Stimulated activated CD4-positive, alpha-beta T cell treated with anti-CD3 and anti-CD28 coated beads, Interleukin-1b, Interleukin-23, amount 100 ng/mL, for 24 hours (primary cell): ENCODE results near the gene TNFRSF13B.

ENCODE experiments used
- DNase-seq, 4 experiments: peaks; one replicate each; pipeline ENCODE4 v3.0.0-alpha.2; 2020; ENCODE audit warnings: low read depth in 4 of 4, low spot score in 1 of 4

TNFRSF13B gene

DNA sequence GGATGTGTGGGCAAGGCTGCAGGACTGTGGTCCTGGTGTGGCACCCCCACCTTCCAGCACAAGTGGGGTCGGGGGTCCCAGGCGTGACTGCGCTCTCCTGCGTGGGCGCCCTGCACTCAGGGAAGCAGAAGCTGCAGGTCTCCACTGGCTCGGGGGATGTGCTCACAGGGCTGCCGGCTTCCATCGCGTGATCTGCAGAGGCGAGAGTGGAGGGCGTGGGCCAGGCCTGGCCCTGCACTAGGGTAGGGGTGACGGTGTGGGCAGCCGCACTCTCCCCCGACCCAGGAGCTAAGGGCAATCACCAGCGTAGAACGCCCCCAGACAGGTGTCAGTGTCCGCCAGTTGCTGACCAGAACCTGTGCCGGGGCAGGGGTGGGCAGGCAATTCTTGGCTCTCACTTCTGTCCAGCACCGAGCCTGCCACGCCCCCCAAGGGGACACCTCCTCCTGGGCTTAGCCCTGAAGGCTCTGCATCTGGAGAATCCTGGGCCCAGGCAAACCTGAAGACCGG, 32.3 kb downstream of the TNFRSF13B start:
- DNase-seq, result no peak

- DNase-seq, result no peak
Observed at GRCh38 chr17:16939208-16939576, 32.7 kb downstream of the TNFRSF13B start.

GRCh38 chr17:16938496-16939207, 33.3 kb downstream of the TNFRSF13B start:
- no peak for DNase-seq

DNA sequence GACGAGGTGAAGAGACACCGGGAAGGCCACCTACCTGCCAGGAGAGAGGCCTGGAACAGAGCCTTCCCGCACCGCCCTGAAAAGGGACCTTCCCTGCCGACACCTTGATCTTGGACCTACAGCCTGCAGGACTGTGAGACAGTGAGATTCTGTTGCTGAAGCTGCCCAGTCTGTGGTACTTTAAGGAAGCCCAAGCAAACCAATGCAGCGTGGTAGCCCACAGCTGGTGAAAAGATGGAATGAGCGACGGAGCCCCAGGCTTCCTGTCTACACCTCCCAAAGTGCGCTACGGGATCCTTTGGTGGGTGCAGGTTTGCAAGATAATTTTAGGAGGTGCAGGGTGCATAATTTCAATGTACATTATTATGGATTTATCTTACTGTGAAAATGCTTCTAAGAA, 33.9 kb downstream of the TNFRSF13B start:
- DNase-seq, result no peak

DNA sequence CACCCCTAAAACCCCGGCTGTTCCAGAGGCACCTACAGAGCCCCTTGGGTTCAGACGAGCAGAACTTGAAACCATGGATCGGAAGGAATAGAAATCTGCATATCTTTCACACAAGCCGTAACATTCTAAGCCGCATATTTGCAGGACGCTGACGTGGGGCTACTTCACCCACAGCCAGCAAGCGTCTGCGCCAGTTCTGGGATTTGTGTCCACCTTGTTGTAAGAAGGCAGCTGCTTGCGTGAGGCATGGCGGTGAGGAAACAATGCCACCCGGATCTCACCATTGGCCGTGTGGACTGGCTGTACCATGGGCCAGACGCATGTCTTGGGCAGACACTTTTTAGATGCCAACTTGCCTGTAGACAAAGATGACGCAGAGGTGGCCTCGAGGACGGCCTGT, 34.5 kb downstream of the TNFRSF13B start:
- no peak for DNase-seq

GRCh38 chr17:16936536-16937310, 35.2 kb downstream of the TNFRSF13B start:
- no peak for DNase-seq

GRCh38 chr17:16935786-16936185, 36.1 kb downstream of the TNFRSF13B start:
- no peak for DNase-seq

- DNase-seq, result no peak
Observed at GRCh38 chr17:16935241-16935663, 36.7 kb downstream of the TNFRSF13B start.

DNA sequence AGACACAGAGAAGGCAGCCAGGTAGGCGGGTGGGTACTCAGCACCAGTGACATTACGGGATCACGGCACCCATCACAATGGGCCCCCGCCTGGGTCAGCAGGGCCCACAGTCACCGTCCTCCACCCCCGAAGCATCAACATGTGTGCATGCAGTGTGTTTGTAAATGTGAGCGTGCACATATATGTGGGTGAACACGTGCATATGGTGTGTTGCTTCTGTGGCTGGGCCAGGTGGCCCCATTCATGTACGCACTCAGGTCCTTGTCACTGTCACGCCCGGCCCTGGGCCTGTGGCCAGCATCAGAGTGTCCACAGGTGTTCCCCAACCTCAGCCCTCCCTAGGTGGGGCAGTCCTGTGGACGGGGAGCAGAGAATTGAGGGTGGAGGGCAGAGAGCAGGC, 37.1 kb downstream of the TNFRSF13B start:
- DNase-seq, result no peak

DNA sequence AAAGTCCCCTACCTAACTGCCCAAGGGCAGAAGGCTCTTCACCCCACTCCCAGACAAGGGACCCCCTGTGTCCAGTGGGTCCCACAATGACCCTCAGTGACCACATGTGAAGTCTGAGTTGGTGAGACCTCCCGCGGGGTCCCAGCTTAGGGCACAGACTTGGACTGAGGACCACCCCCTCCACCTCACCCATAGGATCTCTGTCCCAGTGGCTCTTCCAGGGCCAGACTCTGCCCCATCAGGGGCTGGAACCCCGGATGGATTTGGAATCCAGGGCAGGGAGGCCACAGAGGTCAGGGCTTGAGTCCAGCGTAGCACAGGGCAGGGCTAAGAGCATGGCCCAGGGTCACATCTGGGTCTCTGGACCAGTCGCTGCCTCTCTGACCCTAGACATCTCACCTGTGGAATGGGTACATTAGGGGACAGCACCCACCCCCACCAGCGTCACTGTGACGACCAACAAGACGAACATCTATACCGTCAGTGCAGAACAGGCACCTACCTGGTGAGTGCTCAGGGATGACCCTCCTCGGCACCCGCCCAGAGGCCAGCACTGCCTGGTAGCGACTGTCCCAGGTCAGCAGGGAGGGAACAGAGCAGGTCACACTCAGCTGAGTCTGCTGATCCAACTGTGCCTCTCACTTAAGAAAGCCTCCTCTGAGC, 37.7 kb downstream of the TNFRSF13B start:
- DNase-seq, result no peak

DNA sequence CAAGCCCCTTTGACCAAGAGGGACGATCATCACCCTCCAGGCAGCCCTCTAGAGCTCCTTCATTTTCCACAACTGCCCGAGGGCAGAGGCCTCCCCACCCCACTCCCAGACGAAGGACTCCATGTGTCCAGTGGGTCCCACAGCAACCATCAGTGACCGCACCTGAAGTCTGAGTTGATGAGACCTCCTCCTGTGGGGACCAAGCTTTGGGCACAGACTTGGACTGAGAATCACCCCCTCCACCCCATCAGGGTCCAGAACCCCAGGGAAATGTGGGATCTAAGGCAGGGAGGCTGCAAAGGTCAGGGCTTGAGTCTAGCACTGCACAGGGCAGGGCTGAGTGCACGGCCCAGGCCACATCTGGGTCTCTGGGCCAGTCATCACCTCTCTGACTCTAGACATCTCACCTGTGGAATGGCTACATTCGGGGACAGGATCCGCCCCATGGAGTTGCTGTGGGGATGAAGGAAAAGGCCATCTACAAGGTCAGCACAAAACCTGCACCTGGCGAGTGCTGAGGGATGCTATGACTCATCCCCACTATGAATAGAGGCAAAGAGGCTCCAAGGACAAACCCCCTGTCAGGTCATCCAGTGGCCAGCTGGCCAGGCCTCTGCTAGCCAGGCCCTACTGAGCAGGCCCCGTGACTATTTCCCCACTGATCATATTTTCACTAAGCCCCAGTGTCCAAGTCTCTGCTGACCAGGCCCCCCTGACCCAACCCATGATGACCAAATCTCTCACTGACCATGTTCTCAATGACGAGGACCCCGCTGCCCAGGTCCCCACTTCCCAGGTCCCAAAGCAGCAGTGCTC, 38.4 kb downstream of the TNFRSF13B start:
- DNase-seq, result no peak

DNA sequence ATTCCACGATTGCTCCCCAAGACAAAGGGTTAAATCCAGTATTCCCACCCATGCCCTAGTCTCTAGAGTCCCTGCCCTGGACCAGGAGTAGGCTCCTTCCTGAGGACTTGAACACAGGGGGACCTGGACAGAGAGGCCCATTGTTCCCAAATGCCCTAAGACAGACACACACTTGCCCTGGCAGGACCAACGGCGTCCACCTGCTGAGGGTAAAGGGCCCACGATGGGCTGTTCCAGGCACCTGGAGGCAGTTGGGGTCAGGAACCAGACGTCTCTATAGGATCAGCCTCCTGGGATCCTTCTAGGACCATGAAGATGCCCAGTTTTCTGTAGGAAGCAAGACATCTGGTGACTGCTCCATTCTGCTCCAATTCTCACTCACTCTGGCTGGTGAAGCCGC, 39.3 kb downstream of the TNFRSF13B start:
- no peak for DNase-seq

- no peak for DNase-seq
Observed at GRCh38 chr17:16932156-16932555, 39.8 kb downstream of the TNFRSF13B start.

DNA sequence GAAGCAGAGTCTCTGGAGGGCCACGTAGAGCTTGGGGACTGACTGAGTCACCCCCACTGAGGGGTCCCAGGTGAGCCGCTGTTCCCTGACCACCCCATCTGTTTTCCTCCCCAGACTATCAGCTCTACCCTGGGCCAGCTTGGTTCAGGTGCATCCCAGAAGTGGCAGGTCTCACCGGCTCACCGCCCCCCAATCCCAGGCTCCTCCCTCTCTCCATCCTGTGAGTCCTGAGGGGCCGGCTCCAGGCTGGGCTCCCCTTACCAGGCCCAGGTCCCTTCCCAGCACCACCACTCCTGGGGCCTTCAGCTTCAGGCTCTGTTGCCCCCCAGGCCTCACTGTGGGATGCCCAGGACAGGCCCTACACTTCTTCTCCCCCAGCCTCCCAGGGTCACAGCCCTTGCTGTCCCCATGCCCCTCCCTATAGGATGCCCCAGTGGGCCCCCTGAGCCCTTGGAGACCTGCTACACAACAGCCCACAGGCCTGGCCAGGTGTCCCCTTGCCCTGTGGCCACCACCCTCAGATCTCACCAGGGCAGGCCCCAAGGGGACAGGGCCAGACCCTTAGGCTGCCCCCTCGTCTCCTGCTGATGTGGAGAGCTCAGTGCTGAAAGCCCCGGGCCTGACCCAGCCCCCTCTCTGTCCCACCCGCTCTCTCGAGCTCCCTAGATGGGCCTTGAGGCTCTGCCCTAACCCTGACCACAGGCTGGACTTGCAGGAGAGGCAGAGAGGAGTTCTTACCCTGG, 40.4 kb downstream of the TNFRSF13B start:
- DNase-seq, result no peak

DNA sequence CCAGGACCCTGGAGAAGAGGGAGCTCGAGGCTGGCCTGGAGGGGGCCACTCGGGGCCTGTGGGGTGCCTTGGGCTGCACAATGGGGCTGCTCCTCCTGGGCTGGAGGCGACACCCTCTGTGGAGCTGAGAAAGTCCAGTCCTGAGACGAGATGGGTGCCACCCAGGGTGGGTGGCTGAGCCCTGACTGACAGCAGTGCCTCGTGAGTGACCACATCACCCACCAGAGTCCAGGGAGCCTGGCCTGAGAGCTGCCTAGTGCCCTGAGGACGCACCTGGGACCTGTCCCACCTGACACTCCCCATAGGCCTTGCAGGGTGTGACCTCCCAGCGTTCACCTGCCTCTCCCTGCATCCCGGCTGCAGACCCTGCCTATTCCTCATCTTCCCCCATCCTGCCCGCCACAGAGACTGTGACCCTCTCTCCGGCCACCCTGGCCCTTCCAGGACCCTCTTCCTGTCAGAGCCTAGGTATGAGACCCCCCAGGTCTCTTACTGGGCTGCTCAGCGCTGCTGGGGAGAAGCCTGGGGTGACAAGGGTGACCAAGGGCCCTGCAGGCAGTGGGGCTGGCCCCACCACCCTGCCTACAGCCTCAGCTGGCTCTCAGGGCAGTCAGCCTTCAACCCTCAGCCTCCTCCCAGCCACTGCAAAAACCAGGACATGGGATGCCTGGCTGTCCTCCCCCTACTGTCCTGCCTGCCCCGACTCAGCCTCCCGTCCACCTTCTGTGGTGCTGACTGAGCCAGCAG, 41.2 kb downstream of the TNFRSF13B start:
- DNase-seq, result no peak

DNA sequence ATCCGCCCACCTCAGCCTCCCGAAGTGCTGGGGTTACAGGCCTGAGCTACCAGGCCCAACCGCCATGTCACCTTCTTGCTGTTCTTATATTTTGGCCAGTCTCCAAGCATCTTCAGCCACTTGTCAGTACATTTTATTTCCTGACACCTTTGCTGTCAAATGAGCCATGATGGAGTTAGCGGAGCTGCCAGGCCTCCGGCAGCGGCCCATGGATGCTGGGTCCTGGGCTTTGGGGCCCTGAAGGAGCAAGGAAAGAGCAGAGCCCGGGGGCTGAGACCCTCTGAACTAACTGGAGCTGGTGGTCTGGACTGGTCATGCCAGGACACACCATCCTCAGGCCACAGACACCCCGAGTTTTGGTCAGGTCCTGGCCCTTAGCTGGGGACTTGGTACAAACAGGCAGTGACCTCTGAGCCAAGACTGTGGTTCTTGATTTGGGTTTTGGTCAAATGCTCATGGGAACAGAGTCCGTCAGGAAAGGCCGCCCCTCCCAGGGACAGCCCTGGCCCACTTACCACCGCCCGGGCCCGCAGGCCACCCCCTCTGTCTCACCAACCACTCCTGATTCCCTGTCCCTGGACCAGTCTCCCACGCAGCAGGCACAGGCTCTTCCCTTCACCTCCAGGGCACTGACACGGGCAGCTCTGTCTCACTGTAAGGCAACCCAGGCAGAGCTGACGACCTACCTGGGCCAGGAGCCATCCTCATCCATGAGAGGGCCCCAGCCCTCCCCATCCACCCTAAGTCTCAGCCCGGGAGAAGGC, 42.0 kb downstream of the TNFRSF13B start:
- no peak for DNase-seq

DNA sequence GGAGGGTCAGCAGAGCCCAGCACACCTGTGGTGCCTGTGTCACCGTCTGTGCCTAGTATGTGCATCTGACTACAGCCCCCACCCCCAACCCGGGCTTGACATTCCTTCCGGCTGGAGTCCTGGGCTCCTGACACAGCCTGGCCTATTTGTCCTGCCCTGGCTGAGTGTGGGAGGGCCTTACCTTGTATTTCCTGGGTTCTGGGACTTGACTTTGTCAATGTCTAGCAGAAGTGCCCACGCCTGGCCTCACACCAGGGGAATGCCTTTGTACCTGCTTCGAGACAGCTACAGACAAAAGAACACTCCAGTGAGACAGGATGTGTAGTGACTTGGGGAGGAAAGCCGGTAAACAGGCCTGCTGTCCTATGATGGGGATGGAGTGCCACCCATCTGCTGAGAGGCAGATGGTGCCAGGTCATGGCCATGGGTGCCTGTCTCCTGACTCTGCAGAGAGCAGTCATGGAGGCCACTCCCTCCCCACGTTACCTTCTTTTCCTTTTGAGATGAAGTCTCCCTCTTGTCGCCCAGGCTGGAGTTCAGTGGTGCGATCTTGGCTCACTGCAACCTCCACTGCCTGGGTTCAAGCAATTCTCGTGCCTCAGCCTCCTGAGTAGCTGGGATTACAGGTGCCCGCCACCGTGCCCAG, 42.8 kb downstream of the TNFRSF13B start:
- DNase-seq, result no peak

GRCh38 chr17:16928406-16929034, 43.4 kb downstream of the TNFRSF13B start:
- DNase-seq, result no peak
